OCI-LY3 (cell line): ENCODE measurements around the gene CMTM6.

Experiments used
- CTCF ChIP-seq: fragments of 200-600, 300-600 bp; sonication (generic); IDR thresholded peaks from 2 replicates; pipeline ENCODE4 v1.5.1; 2014; ENCODE audit warnings: antibody characterized with exemption, low read length, low read depth
- EZH2phosphoT487 ChIP-seq: fragments of 200-600 bp; shearing (Covaris generic); IDR thresholded peaks from 2 replicates; pipeline ENCODE4 v1.6.1; 2018; ENCODE audit warnings: antibody characterized with exemption, mixed run types, low read depth

- TF ChIP-seq CTCF (no peak), EZH2phosphoT487 (no peak)
These were observed 902 bp downstream of the CMTM6 start for GRCh38 chr3:32501783-32502117.
